ENCODE results near the gene RAPGEF5.
A peak's percentile ranks its signal among the peaks of the same experiment; 100 is the strongest.
"Not testable (repeated sequence)": the region's sequence is repeated elsewhere in the genome, so short reads cannot be mapped to it uniquely, and the experiment has no call there.

RAPGEF5 gene

GRCh38 chr7:22116451-22117030 lies 240.4 kb downstream of the RAPGEF5 start:
- DNase-seq (ENCODE audit: low spot score): peak; percentile 36

GRCh38 chr7:22115689-22116088 lies 241.3 kb downstream of the RAPGEF5 start:
- DNase-seq (ENCODE audit: low spot score): no peak

DNA sequence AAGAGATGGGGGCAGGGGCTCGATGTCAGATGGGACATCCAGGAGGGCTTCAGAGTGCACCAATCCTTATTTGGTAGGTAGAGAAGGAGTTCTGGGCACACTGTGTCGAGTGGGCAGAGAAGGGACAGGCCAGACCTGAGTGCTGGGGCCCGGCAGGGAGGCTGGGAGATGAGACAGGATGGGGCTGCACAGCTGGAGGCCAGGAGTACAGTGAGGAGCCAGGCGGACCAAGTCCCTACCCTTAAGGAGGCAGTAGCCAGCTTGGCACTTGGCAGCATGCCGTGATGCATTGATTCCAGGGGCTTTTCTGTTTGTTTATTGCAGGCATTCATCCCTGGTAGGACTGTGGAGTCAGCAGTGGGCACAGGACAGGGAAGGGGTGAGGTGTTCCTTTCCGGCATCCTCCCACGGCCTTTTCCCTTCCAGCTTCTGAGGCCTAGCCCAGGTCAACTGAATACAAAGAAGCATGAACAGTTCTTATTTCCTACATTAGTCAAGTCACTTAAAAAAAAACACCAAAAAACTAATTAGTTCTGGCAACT lies 242.4 kb downstream of the RAPGEF5 start:
- no peak for DNase-seq (ENCODE audit: low spot score)

- no peak for DNase-seq (ENCODE audit: low spot score)
These were observed 243.9 kb downstream of the RAPGEF5 start for GRCh38 chr7:22113041-22113440.

DNA sequence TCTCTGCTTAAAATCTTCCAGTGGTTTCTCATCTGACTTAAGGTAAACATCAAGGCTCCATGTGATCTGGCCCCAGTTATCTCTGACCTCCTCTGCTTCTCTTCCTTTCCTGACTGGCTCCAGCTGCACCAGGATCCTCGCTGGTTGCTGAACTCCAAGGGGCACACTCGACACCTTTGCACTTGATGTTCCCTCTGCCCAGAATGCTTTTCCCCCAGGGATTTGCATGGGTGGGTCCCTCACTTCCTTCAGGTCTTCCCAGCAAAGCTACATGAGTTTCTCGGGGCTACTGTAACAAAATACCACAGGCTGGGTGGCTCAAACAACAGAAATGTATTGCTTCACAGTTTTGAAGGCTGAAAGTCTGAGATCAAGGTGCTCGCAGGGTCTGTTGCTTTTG lies 245.3 kb downstream of the RAPGEF5 start:
- DNase-seq (ENCODE audit: low spot score): no peak

DNA sequence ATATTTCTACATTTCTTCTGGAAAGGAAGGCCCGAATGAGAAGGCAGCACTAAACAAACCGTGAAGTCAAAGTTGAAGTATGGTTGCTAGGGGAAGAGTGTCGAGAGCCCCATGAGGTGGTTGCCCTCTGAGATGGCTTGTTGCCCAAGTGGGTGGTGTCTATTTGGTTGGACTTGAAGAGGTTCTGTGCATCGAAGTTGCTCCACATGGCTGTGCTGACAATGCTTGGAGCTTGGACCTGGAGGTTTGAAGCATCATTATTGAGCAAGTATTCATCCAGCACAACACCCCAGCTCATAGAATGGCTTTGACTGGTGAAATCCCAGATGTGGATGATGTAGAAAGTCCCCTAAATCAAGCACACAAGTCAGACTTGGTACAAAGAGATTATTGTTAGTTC lies 246.1 kb downstream of the RAPGEF5 start:
- no peak for DNase-seq (ENCODE audit: low spot score)

GRCh38 chr7:22110227-22110839 lies 246.6 kb downstream of the RAPGEF5 start:
- DNase-seq (ENCODE audit: low spot score): peak; percentile 75

DNA sequence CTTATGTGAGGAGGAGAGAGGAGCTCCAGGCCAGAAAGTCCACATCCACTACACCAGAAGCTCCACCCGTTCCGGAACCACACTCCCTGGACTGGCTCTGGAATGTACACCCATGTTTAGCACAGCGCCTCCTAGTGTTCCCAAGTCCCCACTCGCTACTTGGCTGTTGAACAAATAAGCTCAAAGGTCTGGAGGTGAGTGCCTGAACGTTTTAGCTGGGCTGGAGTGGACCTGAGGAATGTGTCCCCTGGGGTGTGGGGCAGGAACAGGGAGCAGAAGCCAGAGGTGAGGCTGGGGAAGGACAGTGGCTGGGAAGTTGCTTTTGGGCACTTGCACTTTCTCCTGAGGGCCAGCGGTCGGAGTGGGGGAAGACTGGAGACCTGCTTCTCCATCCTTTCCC lies 247.2 kb downstream of the RAPGEF5 start:
- DNase-seq (ENCODE audit: low spot score): peak; percentile 43

- DNase-seq (ENCODE audit: low spot score): no peak
These were observed 248.7 kb downstream of the RAPGEF5 start for GRCh38 chr7:22108151-22108845.

- no peak for DNase-seq (ENCODE audit: low spot score)
These were observed 251.4 kb downstream of the RAPGEF5 start for GRCh38 chr7:22105550-22105949.

- peak; percentile 68 for DNase-seq (ENCODE audit: low spot score)
These were observed 262.3 kb downstream of the RAPGEF5 start for GRCh38 chr7:22094413-22095342.

DNA sequence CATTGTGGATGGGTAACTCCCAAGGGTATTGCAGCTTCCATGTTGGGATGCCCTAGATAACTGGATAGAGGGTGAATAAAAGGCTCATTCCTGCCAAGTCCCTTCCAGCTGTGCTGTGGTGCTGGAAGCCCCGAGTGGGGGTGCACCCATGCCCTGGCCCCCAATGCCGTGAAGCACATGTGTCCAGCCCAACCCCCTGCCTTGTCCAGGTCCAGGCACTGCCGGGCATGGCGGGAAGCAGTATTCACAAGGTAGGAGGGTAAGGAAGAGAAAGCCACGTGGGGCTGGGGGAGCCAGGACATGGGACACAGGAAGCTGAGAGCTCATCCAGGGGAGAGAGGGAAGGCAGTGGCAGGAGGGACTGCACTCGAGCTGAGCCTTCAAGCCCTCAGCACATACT lies 263.0 kb downstream of the RAPGEF5 start:
- no peak for DNase-seq (ENCODE audit: low spot score)

GRCh38 chr7:22093001-22093400 lies 264.0 kb downstream of the RAPGEF5 start:
- DNase-seq (ENCODE audit: low spot score): no peak

DNA sequence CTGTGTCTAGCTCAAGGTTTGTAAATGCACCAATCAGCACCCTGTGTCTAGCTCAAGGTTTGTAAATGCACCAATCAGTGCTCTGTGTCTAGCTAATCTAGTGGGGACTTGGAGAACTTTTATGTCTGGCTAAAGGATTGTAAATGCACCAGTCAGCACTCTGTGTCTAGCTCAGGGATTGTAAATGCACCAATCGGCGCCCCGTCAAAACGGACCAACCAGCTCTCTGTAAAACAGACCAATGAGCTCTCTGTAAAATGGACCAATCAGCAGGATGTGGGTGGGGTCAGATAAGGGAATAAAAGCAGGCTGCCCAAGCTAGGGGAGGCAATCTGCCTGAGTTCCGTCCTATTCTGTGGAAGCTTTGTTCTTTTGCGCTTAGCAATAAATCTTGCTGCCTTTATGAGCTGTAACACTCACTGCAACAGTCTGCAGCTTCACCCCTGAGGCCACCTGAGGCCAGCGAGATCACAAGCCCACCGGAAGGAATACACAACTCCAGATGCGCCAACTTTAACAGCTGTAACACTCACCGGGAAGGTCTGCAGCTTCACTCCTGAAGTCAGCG lies 265.9 kb downstream of the RAPGEF5 start:
- DNase-seq (ENCODE audit: low spot score): not testable (repeated sequence)

GRCh38 chr7:22090512-22090911 lies 266.4 kb downstream of the RAPGEF5 start:
- DNase-seq (ENCODE audit: low spot score): no peak

DNA sequence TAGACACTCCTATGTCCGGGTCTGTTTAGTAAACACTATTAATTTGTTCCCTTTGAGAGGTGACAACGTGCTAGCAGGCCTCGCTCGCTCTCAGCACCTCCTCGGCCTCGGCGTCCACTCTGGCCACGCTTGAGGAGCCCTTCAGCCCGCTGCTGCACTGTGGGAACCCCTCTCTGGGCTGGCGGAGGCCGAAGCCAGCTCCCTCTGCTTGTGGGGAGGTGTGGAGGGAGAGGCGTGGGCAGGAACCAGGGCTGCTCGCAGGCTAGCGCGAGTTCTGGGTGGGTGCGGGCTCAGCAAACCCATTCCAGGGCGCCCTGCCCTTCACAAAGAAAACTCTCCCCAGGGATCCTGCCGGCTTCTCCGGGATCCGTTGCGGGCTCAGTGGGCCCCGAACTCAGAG lies 266.8 kb downstream of the RAPGEF5 start:
- no peak for DNase-seq (ENCODE audit: low spot score)

- no peak for DNase-seq (ENCODE audit: low spot score)
These were observed 268.1 kb downstream of the RAPGEF5 start for GRCh38 chr7:22088827-22089226.

GRCh38 chr7:22087861-22088260 lies 269.1 kb downstream of the RAPGEF5 start:
- DNase-seq (ENCODE audit: low spot score): no peak

DNA sequence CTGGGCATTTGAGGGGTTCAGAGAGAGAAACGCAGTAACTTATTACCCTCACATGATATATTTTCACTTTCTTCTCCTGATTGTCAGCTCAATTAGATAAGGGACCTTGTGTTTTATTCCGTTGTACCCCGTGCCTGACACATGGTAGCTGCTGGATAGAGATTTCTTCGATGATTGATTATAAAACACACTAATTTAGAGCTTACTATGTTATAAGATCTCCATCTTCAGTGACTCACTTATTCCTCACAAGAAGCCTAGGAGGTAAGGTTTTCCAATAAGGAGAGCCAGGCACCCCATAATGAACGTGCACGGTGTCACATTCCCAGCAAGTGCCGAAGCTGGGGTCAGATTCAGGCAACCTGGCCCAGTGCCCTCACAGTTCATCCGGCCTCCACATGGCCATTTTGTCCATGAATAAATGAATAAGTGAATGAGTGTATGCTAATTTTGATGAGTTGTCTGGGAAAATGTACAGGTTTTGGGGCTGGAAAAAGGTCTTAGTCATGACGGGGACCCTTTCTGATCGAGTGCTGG lies 273.2 kb downstream of the RAPGEF5 start:
- no peak for DNase-seq (ENCODE audit: low spot score)

DNA sequence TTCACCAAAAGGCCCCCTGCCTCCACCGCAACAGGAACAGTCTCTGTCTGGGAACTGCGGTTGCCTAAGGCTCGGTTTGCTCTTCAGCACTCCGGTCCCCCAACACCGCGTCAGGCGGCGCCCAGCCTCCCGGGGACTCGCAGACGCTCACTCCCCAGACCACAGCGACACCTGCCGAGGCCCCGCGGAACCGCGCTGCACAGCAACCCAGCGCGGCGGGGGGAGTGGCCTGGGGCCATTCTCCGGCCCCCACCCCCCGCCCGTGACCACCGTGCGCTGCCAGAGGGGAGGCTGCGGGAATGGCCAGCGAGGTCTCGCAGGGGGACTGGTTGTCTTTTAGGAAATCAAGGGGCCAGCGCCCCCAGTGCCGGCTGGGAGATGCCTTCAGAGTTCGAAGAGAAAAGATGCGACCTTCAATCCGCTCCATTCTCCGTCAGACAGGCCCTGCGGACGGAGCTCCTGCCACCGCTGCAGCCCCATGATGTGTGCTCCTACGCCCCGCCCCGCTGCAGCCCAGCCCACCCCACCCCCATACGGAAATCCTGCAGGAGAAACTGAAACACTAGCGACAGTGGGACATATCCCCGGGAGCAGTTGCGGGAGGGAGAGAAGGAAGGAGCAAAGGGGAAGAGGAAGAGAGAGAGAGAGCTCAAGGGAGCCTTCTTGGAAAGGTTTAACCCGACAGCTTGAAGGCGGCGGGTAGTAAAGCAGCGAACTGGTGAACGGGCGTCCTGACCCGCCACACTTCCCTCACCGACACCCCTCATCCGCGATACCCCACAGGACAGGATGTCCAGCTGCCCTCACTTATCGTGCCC lies 273.9 kb downstream of the RAPGEF5 start:
- peak; percentile 83 for DNase-seq (ENCODE audit: low spot score)

DNA sequence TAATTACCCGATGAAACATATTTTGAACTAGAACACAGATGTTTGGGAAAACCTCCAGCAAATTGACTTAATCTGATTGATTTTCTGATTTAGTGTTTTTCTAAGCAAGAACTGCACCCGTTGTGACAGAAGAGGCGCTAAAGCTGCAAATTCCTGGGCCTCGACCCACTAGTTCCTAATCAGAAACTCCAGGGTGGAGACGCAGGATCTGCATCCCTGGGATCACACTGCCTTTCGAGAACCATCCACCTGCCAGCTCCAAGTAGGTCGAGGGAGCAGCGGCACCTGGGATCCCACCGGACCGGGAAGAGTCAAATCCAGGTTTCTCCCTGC lies 274.4 kb downstream of the RAPGEF5 start:
- no peak for DNase-seq (ENCODE audit: low spot score)
